CD4-positive, alpha-beta T cell treated with Interleukin-4 for 4 hours (primary cell): ENCODE results near the gene PIH1D2.
"Not testable (repeated sequence)": the region's sequence is repeated elsewhere in the genome, so short reads cannot be mapped to it uniquely, and the experiment has no call there.

Experiments used
- DNase-seq: peaks from one replicate; pipeline ENCODE4 v3.0.0-alpha.2; 2020

PIH1D2 gene

GRCh38 chr11:112050721-112051120 is 23.1 kb downstream of the PIH1D2 start:
- DNase-seq = no peak

- DNase-seq = no peak
Observed at GRCh38 chr11:112049777-112050176, 24.0 kb downstream of the PIH1D2 start.

- DNase-seq = not testable (repeated sequence)
Observed at GRCh38 chr11:112048256-112048655, 25.6 kb downstream of the PIH1D2 start.

GRCh38 chr11:112046647-112047046 is 27.2 kb downstream of the PIH1D2 start:
- not testable (repeated sequence) for DNase-seq

GRCh38 chr11:112044961-112045360 is 28.9 kb downstream of the PIH1D2 start:
- DNase-seq = no peak

- DNase-seq = no peak
Observed at GRCh38 chr11:112042961-112043304, 30.9 kb downstream of the PIH1D2 start.

- DNase-seq = no peak
Observed at GRCh38 chr11:112042161-112042960, 31.5 kb downstream of the PIH1D2 start.

- DNase-seq = no peak
Observed at GRCh38 chr11:112037527-112037926, 36.3 kb downstream of the PIH1D2 start.

- DNase-seq = no peak
Observed at GRCh38 chr11:112033902-112034301, 39.9 kb downstream of the PIH1D2 start.

GRCh38 chr11:112029460-112029859 is 44.4 kb downstream of the PIH1D2 start:
- DNase-seq = no peak

GRCh38 chr11:112026784-112027410 is 46.9 kb downstream of the PIH1D2 start:
- not testable (repeated sequence) for DNase-seq

- no peak for DNase-seq
Observed at GRCh38 chr11:112025707-112026106, 48.1 kb downstream of the PIH1D2 start.

GRCh38 chr11:112024773-112025678 is 48.8 kb downstream of the PIH1D2 start, which contains the start of gene DLAT:
DLAT (plus strand) TSS chr11:112025408; CDS start chr11:112025473, 65 bp downstream.
- peak; percentile 86 for DNase-seq

GRCh38 chr11:112024178-112024772 is 49.5 kb downstream of the PIH1D2 start:
- peak; percentile 3 for DNase-seq

- DNase-seq = no peak
Observed at GRCh38 chr11:112023104-112023503, 50.7 kb downstream of the PIH1D2 start.

- DNase-seq = no peak
Observed at GRCh38 chr11:112019066-112019465, 54.8 kb downstream of the PIH1D2 start.
